WTC11 (cell line): Measurements from ENCODE around the gene SPRR3. TPM values are rescaled to one million over a fixed set of nuclear protein-coding genes. Genes with fewer than 3 reads are reported as not detected.

ENCODE experiments used
- ATAC-seq: fragments of 200-7000 bp; cut with Tn5 transposase; 2 replicates; pipeline ENCODE4 v1.10.0; 2021; ENCODE audit warnings: mild to moderate bottlenecking, moderate library complexity
- CTCF ChIA-PET: fragments of 300-600 bp; sonication (Branson Sonifier 250); formaldehyde crosslinking; loops from one replicate; lab custom pipeline; 2021; ENCODE audit warnings: antibody characterized with exemption; lab: Charles Lee
- POLR2A ChIA-PET: fragments of 350-600 bp; sonication (Branson Sonifier 250); formaldehyde crosslinking; loops from one replicate; lab custom pipeline; 2021; ENCODE audit warnings: antibody characterized with exemption; lab: Charles Lee
- DNase-seq: peaks from one replicate; pipeline ENCODE4 v3.0.0; 2021; ENCODE audit warnings: low spot score
- H3K27ac Mint-ChIP-seq: 2 replicates; pipeline ENCODE4 v1.8.0; 2021; ENCODE audit warnings: mixed read lengths
- H3K27me3 Mint-ChIP-seq: 2 replicates; pipeline ENCODE4 v1.8.0; 2021; ENCODE audit warnings: low read depth, mild to moderate bottlenecking, moderate library complexity, mixed read lengths
- H3K36me3 Mint-ChIP-seq: 2 replicates; pipeline ENCODE4 v1.8.0; 2021; ENCODE audit warnings: mixed read lengths
- H3K4me1 Mint-ChIP-seq: 2 replicates; pipeline ENCODE4 v1.8.0; 2022; ENCODE audit warnings: mixed read lengths
- H3K4me3 Mint-ChIP-seq: 2 replicates; pipeline ENCODE4 v1.8.0; 2021; ENCODE audit warnings: mild to moderate bottlenecking, moderate library complexity, mixed read lengths
- H3K9me3 Mint-ChIP-seq: 2 replicates; pipeline ENCODE4 v1.8.0; 2021; ENCODE audit warnings: mixed read lengths
- ATF2 ChIP-seq: sonication (generic); formaldehyde crosslinking; IDR thresholded peaks from 2 replicates; pipeline ENCODE4 v1.8.1; 2022; ENCODE audit warnings: low read depth, missing genetic modification reagents, borderline replicate concordance
- CREM ChIP-seq: sonication (generic); formaldehyde crosslinking; IDR thresholded peaks from 2 replicates; pipeline ENCODE4 v1.8.1; 2022; ENCODE audit warnings: mild to moderate bottlenecking, missing genetic modification reagents, moderate library complexity
- ERG ChIP-seq: fragments of 250-450 bp; sonication (Bioruptor Pico); IDR thresholded peaks from 2 replicates; pipeline ENCODE4 v1.8.0; 2021; ENCODE audit warnings: mild to moderate bottlenecking
- GABPB1 ChIP-seq: sonication (generic); formaldehyde crosslinking; IDR thresholded peaks from 2 replicates; pipeline ENCODE4 v1.8.1; 2023; ENCODE audit warnings: mild to moderate bottlenecking, missing genetic modification reagents
- GTF2I ChIP-seq: fragments of 250-450 bp; sonication (Bioruptor Pico); conservative IDR thresholded peaks from 2 replicates; pipeline ENCODE4 v1.4.0; 2021; ENCODE audit warnings: mild to moderate bottlenecking
- HMGXB4 ChIP-seq: sonication (generic); formaldehyde crosslinking; IDR thresholded peaks from 2 replicates; pipeline ENCODE4 v1.8.1; 2023; ENCODE audit warnings: mild to moderate bottlenecking, moderate library complexity, missing genetic modification reagents
- MXD4 ChIP-seq: fragments of 250-450 bp; sonication (Bioruptor Pico); IDR thresholded peaks from 2 replicates; pipeline ENCODE4 v1.8.0; 2021; ENCODE audit warnings: mild to moderate bottlenecking, moderate library complexity, borderline replicate concordance
- OVOL2 ChIP-seq: fragments of 250-450 bp; sonication (Bioruptor Pico); IDR thresholded peaks from 2 replicates; pipeline ENCODE4 v1.9.0; 2021; ENCODE audit warnings: mild to moderate bottlenecking, borderline replicate concordance
- SOX15 ChIP-seq: fragments of 250-450 bp; sonication (Bioruptor Pico); IDR thresholded peaks from 2 replicates; pipeline ENCODE4 v1.9.0; 2021; ENCODE audit warnings: mild to moderate bottlenecking
- TP53 ChIP-seq: sonication (generic); formaldehyde crosslinking; IDR thresholded peaks from 2 replicates; pipeline ENCODE4 v1.8.1; 2023; ENCODE audit warnings: mild to moderate bottlenecking, missing genetic modification reagents
- ZNF121 ChIP-seq: sonication (generic); formaldehyde crosslinking; IDR thresholded peaks from 2 replicates; pipeline ENCODE4 v1.8.0; 2023; ENCODE audit warnings: missing genetic modification reagents
- ZNF317 ChIP-seq: sonication (generic); formaldehyde crosslinking; IDR thresholded peaks from 2 replicates; pipeline ENCODE4 v1.8.1; 2023; ENCODE audit warnings: low read depth, mild to moderate bottlenecking, moderate library complexity, missing genetic modification reagents, borderline replicate concordance
- ZNF423 ChIP-seq: fragments of 250-450 bp; sonication (Bioruptor Pico); IDR thresholded peaks from 2 replicates; pipeline ENCODE4 v2.1.2; 2022; ENCODE audit warnings: mild to moderate bottlenecking, moderate library complexity
- total RNA-seq: library from RNA; stranded (reverse); gene quantifications from 3 replicates; pipeline ENCODE4 v1.2.3, GENCODE V29; 2021
- TF ChIP-seq, protein P1 (sequence below): sonication (generic); formaldehyde crosslinking; IDR thresholded peaks from 2 replicates; pipeline ENCODE4 v1.8.1; 2022; ENCODE audit warnings: mild to moderate bottlenecking, moderate library complexity, missing genetic modification reagents
- TF ChIP-seq, protein P2 (sequence below): fragments of 250-450 bp; sonication (Bioruptor Pico); IDR thresholded peaks from 2 replicates; pipeline ENCODE4 v1.9.0; 2021; ENCODE audit warnings: mild to moderate bottlenecking, borderline replicate concordance
- TF ChIP-seq, protein P3 (sequence below): fragments of 200-600 bp; IDR thresholded peaks from 2 replicates; pipeline ENCODE4 v1.8.0; 2022; ENCODE audit warnings: antibody characterized with exemption
- TF ChIP-seq, protein P4 (sequence below): fragments of 250-450 bp; sonication (Bioruptor Pico); IDR thresholded peaks from 2 replicates; pipeline ENCODE4 v1.9.0; 2021; ENCODE audit warnings: mild to moderate bottlenecking
- TF ChIP-seq, protein P5 (sequence below): fragments of 250-450 bp; sonication (Bioruptor Pico); IDR thresholded peaks from 2 replicates; pipeline ENCODE4 v2.1.2; 2022; ENCODE audit warnings: mild to moderate bottlenecking, moderate library complexity
- TF ChIP-seq, protein P6 (sequence below): sonication (generic); formaldehyde crosslinking; IDR thresholded peaks from 2 replicates; pipeline ENCODE4 v1.8.1; 2022; ENCODE audit warnings: missing genetic modification reagents, borderline replicate concordance

The SPRR3 gene
- total RNA-seq, 1 experiment from 2014 or later = not detected

- no peak for TF ChIP-seq MXD4
- TF ChIP-seq ZNF121 (CRISPR knock-in tag) = no peak
- TF ChIP-seq, protein P1, sequence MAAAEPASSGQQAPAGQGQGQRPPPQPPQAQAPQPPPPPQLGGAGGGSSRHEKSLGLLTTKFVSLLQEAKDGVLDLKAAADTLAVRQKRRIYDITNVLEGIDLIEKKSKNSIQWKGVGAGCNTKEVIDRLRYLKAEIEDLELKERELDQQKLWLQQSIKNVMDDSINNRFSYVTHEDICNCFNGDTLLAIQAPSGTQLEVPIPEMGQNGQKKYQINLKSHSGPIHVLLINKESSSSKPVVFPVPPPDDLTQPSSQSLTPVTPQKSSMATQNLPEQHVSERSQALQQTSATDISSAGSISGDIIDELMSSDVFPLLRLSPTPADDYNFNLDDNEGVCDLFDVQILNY (CRISPR knock-in tag) = no peak
- TF ChIP-seq, protein P2, sequence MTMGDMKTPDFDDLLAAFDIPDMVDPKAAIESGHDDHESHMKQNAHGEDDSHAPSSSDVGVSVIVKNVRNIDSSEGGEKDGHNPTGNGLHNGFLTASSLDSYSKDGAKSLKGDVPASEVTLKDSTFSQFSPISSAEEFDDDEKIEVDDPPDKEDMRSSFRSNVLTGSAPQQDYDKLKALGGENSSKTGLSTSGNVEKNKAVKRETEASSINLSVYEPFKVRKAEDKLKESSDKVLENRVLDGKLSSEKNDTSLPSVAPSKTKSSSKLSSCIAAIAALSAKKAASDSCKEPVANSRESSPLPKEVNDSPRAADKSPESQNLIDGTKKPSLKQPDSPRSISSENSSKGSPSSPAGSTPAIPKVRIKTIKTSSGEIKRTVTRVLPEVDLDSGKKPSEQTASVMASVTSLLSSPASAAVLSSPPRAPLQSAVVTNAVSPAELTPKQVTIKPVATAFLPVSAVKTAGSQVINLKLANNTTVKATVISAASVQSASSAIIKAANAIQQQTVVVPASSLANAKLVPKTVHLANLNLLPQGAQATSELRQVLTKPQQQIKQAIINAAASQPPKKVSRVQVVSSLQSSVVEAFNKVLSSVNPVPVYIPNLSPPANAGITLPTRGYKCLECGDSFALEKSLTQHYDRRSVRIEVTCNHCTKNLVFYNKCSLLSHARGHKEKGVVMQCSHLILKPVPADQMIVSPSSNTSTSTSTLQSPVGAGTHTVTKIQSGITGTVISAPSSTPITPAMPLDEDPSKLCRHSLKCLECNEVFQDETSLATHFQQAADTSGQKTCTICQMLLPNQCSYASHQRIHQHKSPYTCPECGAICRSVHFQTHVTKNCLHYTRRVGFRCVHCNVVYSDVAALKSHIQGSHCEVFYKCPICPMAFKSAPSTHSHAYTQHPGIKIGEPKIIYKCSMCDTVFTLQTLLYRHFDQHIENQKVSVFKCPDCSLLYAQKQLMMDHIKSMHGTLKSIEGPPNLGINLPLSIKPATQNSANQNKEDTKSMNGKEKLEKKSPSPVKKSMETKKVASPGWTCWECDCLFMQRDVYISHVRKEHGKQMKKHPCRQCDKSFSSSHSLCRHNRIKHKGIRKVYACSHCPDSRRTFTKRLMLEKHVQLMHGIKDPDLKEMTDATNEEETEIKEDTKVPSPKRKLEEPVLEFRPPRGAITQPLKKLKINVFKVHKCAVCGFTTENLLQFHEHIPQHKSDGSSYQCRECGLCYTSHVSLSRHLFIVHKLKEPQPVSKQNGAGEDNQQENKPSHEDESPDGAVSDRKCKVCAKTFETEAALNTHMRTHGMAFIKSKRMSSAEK (CRISPR knock-in tag) = no peak
- TF ChIP-seq, protein P3, sequence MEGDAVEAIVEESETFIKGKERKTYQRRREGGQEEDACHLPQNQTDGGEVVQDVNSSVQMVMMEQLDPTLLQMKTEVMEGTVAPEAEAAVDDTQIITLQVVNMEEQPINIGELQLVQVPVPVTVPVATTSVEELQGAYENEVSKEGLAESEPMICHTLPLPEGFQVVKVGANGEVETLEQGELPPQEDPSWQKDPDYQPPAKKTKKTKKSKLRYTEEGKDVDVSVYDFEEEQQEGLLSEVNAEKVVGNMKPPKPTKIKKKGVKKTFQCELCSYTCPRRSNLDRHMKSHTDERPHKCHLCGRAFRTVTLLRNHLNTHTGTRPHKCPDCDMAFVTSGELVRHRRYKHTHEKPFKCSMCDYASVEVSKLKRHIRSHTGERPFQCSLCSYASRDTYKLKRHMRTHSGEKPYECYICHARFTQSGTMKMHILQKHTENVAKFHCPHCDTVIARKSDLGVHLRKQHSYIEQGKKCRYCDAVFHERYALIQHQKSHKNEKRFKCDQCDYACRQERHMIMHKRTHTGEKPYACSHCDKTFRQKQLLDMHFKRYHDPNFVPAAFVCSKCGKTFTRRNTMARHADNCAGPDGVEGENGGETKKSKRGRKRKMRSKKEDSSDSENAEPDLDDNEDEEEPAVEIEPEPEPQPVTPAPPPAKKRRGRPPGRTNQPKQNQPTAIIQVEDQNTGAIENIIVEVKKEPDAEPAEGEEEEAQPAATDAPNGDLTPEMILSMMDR = no peak
- no peak for TF ChIP-seq ERG (CRISPR knock-in tag)
- no peak for TF ChIP-seq ZNF317 (CRISPR knock-in tag)
- TF ChIP-seq OVOL2 (CRISPR knock-in tag) = no peak
- TF ChIP-seq, protein P4, sequence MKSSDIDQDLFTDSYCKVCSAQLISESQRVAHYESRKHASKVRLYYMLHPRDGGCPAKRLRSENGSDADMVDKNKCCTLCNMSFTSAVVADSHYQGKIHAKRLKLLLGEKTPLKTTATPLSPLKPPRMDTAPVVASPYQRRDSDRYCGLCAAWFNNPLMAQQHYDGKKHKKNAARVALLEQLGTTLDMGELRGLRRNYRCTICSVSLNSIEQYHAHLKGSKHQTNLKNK (CRISPR knock-in tag) = no peak
- TF ChIP-seq, protein P5, sequence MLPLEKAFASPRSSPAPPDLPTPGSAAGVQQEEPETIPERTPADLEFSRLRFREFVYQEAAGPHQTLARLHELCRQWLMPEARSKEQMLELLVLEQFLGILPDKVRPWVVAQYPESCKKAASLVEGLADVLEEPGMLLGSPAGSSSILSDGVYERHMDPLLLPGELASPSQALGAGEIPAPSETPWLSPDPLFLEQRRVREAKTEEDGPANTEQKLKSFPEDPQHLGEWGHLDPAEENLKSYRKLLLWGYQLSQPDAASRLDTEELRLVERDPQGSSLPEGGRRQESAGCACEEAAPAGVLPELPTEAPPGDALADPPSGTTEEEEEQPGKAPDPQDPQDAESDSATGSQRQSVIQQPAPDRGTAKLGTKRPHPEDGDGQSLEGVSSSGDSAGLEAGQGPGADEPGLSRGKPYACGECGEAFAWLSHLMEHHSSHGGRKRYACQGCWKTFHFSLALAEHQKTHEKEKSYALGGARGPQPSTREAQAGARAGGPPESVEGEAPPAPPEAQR (CRISPR knock-in tag) = no peak
- no peak for TF ChIP-seq ATF2 (CRISPR knock-in tag)
- no peak for TF ChIP-seq CREM (CRISPR knock-in tag)
Observed at GRCh38 chr1:152972196-152972886, 29.2 kb upstream of the SPRR3 start (continued).

DNA sequence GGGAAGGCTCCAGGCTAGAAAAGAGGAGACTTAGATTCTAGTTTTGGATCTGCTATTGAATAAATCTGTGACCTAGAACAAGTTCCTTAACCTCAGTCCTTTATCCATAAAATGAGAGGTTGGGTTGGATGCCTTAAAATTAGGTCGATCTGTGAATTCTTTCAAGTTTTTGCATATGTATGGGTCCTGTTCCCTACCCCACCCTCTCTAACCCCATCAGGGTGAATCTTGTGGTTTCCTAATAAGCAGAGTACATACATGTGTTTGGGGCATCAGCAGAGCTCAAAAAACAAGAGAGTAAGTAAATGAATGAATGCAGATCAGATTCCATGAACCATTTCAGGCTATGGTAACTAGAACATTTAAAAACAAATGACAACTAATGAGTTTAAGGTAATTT lies 24.9 kb upstream of the SPRR3 start:
- Mint-ChIP-seq H3K9me3 (no peaks in the 10 kb centered on the region), H3K36me3 (no peaks in the 10 kb centered on the region), H3K27ac (no peak overlapping the region), H3K27me3 (peaks cover 22% of the 10 kb centered on the region), H3K4me3 (no peak overlapping the region), H3K4me1 (peaks cover 3% of the 10 kb centered on the region; the same call in 1 of the 2 replicates)
- ChIA-PET CTCF (interaction anchor here (0.8 to 1.8 kb wide), 2 partner anchors 9 to 216 kb away, joined by 3 to 7 read pairs; no protein-coding TSS in a partner anchor), POLR2A (no interaction called here)
- DNase-seq = no peak
- no peak for ATAC-seq
- TF ChIP-seq GTF2I (no peak), TP53 (CRISPR knock-in tag) (no peak), SOX15 (CRISPR knock-in tag) (no peak), GABPB1 (CRISPR knock-in tag) (no peak), HMGXB4 (no peak), ZNF423 (CRISPR knock-in tag) (no peak)
- TF ChIP-seq, protein P6, sequence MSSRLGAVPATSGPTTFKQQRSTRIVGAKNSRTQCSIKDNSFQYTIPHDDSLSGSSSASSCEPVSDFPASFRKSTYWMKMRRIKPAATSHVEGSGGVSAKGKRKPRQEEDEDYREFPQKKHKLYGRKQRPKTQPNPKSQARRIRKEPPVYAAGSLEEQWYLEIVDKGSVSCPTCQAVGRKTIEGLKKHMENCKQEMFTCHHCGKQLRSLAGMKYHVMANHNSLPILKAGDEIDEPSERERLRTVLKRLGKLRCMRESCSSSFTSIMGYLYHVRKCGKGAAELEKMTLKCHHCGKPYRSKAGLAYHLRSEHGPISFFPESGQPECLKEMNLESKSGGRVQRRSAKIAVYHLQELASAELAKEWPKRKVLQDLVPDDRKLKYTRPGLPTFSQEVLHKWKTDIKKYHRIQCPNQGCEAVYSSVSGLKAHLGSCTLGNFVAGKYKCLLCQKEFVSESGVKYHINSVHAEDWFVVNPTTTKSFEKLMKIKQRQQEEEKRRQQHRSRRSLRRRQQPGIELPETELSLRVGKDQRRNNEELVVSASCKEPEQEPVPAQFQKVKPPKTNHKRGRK (CRISPR knock-in tag) = no peak
